ENCODE measurements around the gene CCSER1. TPM values are rescaled to one million over a fixed set of nuclear protein-coding genes. Genes with fewer than 3 reads are reported as not detected.

The CCSER1 gene
- total RNA-seq, 6 donors from 2014 or later: 4.4 to 26.1 (median 13.8) TPM

GRCh38 chr4:90842960-90843359 is 715.8 kb downstream of the CCSER1 start:
- no peaks in the 10 kb centered on the region for H3K27me3 ChIP-seq
- H3K27ac ChIP-seq: no peak overlapping the region
- WGBS, 2 donors: 54 to 63% methylated on average over 2 of the region's 2 CpGs
- ATAC-seq (ENCODE audit: low FRiP score in 2 of 2) (peak in 1 of 2 donors; percentile 67), DNase-seq (no peak)
- no peaks in the 10 kb centered on the region for H3K36me3 ChIP-seq
- no peaks in the 10 kb centered on the region for H3K9me3 ChIP-seq
- H3K4me1 ChIP-seq: no peaks in the 10 kb centered on the region
- TF ChIP-seq POLR2AphosphoS5 (IDR thresholded peaks at IDR 0.05) (no peak), POLR2A (IDR thresholded peaks at IDR 0.05) (no peak), EP300 (IDR thresholded peaks at IDR 0.05) (no peak), CTCF (IDR thresholded peaks at IDR 0.05) (no peak)
- H3K4me3 ChIP-seq: no peak overlapping the region

GRCh38 chr4:90844241-90844640 is 717.0 kb downstream of the CCSER1 start:
- Histone ChIP-seq H3K4me3 (no peak overlapping the region), H3K9me3 (no peaks in the 10 kb centered on the region), H3K4me1 (no peaks in the 10 kb centered on the region), H3K27me3 (no peaks in the 10 kb centered on the region), H3K36me3 (no peaks in the 10 kb centered on the region), H3K27ac (no peak overlapping the region)
- DNase-seq (no peak), ATAC-seq (ENCODE audit: low FRiP score in 2 of 2) (no peak)
- TF ChIP-seq CTCF (IDR thresholded peaks at IDR 0.05) (no peak), POLR2AphosphoS5 (IDR thresholded peaks at IDR 0.05) (no peak), EP300 (IDR thresholded peaks at IDR 0.05) (no peak), POLR2A (IDR thresholded peaks at IDR 0.05) (no peak)

GRCh38 chr4:90845777-90846176 is 718.6 kb downstream of the CCSER1 start:
- no peaks in the 10 kb centered on the region for H3K9me3 ChIP-seq
- ATAC-seq (ENCODE audit: low FRiP score in 2 of 2) (no peak), DNase-seq (no peak)
- no peak for TF ChIP-seq CTCF (IDR thresholded peaks at IDR 0.05)
- TF ChIP-seq POLR2A (IDR thresholded peaks at IDR 0.05): no peak
- TF ChIP-seq EP300 (IDR thresholded peaks at IDR 0.05): no peak
- no peak for TF ChIP-seq POLR2AphosphoS5 (IDR thresholded peaks at IDR 0.05)
- no peaks in the 10 kb centered on the region for H3K4me1 ChIP-seq
- no peaks in the 10 kb centered on the region for H3K36me3 ChIP-seq
- H3K4me3 ChIP-seq: no peak overlapping the region
- no peaks in the 10 kb centered on the region for H3K27me3 ChIP-seq
- no peak overlapping the region for H3K27ac ChIP-seq

GRCh38 chr4:90852237-90852636 is 725.0 kb downstream of the CCSER1 start:
- H3K4me3 ChIP-seq: no peak overlapping the region
- ATAC-seq (ENCODE audit: low FRiP score in 2 of 2): no peak

More at GRCh38 chr4:90852237-90852636, 725.0 kb downstream of the CCSER1 start:
- no peaks in the 10 kb centered on the region for H3K4me1 ChIP-seq
- H3K27ac ChIP-seq: no peak overlapping the region
- no peak for DNase-seq
- H3K27me3 ChIP-seq: no peaks in the 10 kb centered on the region
- H3K9me3 ChIP-seq: no peaks in the 10 kb centered on the region
- H3K36me3 ChIP-seq: no peaks in the 10 kb centered on the region
- WGBS, 2 donors: 68 to 70% methylated on average over 4 of the region's 4 CpGs
- TF ChIP-seq POLR2A (IDR thresholded peaks at IDR 0.05) (no peak), CTCF (IDR thresholded peaks at IDR 0.05) (no peak), EP300 (IDR thresholded peaks at IDR 0.05) (no peak), POLR2AphosphoS5 (IDR thresholded peaks at IDR 0.05) (no peak)

All from upper lobe of left lung (tissue), 6 donors.